GM19240 (cell line): ENCODE data around the gene UBASH3B.
A peak's percentile ranks its signal among the peaks of the same experiment; 100 is the strongest.

Experiments used
- DNase-seq: peaks from one replicate; pipeline ENCODE4 v3.0.0; 2011; ENCODE audit warnings: low spot score; ENCODE audit not compliant: insufficient read length

The UBASH3B gene

GRCh38 chr11:122676638-122677037 lies 21.1 kb downstream of the UBASH3B start:
- DNase-seq, result no peak

DNA sequence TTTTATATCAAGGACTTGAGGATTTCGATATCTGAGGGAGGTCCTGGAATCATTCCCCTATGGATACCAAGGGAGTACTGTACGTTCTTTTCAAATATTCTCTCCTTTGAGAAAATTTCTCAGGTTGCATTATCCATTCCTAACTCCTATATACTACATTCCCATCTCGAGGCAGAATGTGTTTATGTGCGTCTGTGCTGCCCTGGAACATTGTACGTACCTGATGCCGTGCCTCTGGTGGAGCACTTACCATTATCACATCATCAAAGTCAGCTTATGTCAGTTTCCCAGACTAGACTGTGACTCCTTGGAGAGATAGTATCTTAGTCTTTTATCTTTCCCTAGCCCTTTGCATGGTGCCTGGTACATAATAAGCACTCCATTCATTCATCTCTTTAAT lies 21.7 kb downstream of the UBASH3B start:
- DNase-seq, result no peak

GRCh38 chr11:122678406-122678805 lies 22.9 kb downstream of the UBASH3B start:
- no peak for DNase-seq

DNA sequence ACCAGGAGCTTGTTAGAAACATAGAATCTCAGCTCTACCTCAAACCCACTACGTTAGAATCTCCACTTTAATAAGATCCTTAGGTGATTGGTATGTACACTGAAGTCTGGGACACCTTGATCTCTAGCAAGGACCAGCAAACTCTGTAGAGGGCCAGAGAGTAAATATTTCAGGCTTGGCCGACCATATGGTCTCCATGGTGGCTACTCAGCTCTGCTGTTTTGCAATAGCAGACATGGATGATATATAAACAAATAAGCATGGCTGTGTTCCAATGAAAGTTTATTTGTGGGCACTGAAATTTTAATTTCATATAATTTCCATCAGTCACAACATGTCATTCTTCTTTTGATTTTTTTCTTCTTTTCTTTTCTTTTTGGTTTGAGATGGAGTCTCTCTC lies 23.9 kb downstream of the UBASH3B start:
- DNase-seq, result no peak

GRCh38 chr11:122681070-122681469 lies 25.5 kb downstream of the UBASH3B start:
- DNase-seq, result no peak

DNA sequence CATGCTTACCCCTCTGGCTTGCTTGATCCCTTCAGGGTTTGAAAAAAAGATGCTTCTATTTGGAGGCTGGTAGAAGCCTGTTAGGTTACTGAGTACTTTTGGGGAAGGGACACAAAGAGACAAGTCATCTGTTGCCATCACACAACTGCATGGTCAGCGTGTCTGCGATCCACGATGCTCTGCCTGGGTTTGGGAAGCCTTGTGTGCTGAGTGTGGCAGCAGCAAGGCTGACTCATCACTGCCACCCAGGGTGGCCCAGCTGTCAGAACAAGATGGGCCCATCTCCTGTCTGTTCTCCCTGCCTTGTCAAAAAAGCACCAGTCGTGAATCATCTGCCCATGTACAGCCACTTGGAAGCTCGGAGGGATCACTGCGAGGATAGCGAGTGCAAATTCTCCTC lies 26.2 kb downstream of the UBASH3B start:
- DNase-seq, result no peak

DNA sequence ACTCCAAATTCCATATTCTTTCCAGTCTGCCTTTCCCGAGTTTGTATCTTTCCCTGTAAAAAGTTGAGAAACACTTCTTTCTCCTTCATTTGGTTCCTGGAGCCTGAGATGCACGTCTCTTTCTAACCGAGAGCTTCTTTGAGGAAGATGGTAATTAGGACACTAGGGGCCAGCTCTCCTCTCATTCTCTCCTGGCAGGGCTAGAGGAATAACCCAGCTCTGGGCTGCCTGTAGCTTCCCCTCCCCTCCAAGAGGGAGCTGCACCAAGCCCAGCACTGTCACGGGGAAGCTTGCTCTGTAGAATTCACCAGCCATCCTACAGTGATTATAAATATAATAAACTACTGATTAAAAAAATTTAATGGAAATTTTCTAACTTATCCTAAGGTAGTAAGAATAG lies 26.9 kb downstream of the UBASH3B start:
- no peak for DNase-seq

- no peak for DNase-seq
These were observed 29.5 kb downstream of the UBASH3B start for GRCh38 chr11:122685041-122685440.

- no peak for DNase-seq
These were observed 30.6 kb downstream of the UBASH3B start for GRCh38 chr11:122686111-122686510.

DNA sequence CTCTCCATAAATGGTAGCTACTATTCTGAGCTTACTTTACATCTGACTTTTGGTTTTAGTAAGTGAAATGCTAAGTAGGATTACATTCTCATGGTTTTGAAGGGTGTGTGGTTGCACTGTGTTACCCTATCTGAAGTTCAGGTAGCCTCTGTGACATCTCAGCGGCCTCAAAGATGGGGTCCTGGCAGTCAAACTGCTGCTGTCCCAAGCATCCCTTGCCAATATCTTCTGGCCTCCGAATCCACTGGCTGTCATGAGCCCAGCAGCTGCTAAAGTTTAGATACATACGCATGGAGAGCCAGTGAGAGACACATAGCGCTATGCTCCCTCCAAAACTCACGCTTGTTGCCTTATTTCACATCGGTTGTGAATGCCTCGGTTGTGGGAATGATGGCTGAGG lies 34.9 kb downstream of the UBASH3B start:
- DNase-seq, result no peak

GRCh38 chr11:122690801-122691548 lies 35.5 kb downstream of the UBASH3B start:
- DNase-seq, result no peak

GRCh38 chr11:122691549-122692150 lies 36.1 kb downstream of the UBASH3B start:
- no peak for DNase-seq

GRCh38 chr11:122692444-122692843 lies 36.9 kb downstream of the UBASH3B start:
- no peak for DNase-seq

GRCh38 chr11:122695076-122695615 lies 39.6 kb downstream of the UBASH3B start:
- no peak for DNase-seq

- peak; percentile 33 for DNase-seq
These were observed 41.1 kb downstream of the UBASH3B start for GRCh38 chr11:122696662-122697061.

- DNase-seq, result peak; percentile 34
These were observed 42.2 kb downstream of the UBASH3B start for GRCh38 chr11:122697636-122698167.

DNA sequence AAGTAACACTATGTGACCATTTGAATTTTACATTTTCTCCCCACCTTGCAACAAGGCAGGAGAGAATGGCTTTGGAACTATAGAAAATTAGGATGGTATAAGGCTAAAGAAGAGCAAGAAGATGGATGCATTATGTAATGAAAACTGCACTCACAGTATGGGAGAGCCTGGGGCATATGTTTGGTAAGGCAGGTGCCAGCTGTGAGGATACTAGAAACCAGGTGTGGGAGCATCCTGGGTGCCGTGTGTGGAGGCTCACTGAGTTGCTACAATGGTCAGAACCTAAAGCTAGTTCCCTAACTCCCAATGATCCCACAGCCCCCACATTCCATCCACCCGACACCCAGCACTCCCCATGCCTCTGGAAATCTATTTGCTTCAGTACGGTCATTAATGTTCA lies 42.9 kb downstream of the UBASH3B start:
- DNase-seq, result no peak

- no peak for DNase-seq
These were observed 45.1 kb downstream of the UBASH3B start for GRCh38 chr11:122700666-122701065.

GRCh38 chr11:122701143-122701542 lies 45.6 kb downstream of the UBASH3B start:
- DNase-seq, result no peak

DNA sequence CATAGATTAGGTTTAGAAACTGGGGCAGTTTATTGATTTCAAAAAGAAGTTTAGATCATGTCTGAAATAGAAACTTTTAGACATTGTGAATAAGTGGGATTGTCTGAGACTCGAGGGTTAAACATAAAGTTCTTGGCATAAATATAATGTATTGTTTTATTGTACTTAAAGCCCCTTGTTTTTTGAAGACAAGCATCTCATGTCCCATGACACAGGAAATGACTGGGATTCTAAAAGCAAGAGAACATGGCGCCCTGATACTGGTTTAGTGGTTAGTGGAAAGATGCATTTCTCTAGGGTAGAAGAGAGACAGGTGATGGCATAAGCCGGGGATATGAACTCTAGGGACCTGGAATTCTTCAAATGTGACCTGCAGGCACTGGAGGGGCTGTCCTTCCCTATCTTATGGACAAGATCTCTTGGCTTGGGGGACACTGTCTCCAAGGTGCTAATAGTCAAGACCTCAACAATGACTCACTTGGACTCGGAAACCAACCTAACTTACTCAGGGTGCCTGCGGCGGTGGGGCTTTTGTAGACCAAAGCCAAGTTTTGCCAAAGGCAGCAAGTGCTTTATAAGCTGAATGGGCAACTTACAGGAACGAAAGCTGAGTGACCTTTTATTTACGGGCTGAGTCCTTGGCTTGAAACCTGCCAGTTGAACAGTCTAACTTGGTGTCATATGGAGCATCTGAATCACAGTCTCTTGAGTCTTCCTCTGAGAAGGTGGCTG lies 48.2 kb downstream of the UBASH3B start:
- DNase-seq, result no peak

DNA sequence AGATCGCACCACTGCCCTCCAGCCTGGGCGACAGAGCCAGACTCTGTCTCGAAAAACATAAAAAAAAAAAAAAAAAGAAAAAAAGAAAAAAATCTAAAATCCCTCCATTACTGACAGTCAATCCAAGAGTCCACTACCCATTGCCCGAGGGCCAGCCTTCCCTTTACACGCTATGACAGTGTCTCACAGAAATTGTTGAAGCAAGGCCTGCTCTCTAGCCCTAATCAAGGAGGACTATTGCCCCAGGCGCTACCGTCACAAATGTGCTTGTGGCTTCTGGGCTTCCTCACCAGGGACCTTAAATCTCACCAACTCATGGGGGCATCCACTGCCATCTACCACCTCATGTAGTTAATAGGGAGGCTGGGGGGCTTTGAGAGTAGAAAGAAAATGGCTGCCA lies 49.9 kb downstream of the UBASH3B start:
- no peak for DNase-seq
